ENCODE measurements around the gene RPL36.

RPL36 gene

GRCh38 chr19:5690125-5690954, at the start of gene RPL36:
Gene RPL36, plus strand, starts transcription at chr19:5690295. Its CDS starts 213 bp downstream, at chr19:5690508.
- peak; percentile 95 for DNase-seq (ENCODE audit: low spot score)

- DNase-seq (ENCODE audit: low spot score), result no peak
Observed at GRCh38 chr19:5641171-5641570, 48.9 kb upstream of the RPL36 start.

- no peak for DNase-seq (ENCODE audit: low spot score)
Observed at GRCh38 chr19:5642204-5642603, 47.9 kb upstream of the RPL36 start.

GRCh38 chr19:5643060-5643459, 47.0 kb upstream of the RPL36 start:
- no peak for DNase-seq (ENCODE audit: low spot score)

GRCh38 chr19:5644037-5644436, 46.1 kb upstream of the RPL36 start:
- DNase-seq (ENCODE audit: low spot score), result no peak

DNA sequence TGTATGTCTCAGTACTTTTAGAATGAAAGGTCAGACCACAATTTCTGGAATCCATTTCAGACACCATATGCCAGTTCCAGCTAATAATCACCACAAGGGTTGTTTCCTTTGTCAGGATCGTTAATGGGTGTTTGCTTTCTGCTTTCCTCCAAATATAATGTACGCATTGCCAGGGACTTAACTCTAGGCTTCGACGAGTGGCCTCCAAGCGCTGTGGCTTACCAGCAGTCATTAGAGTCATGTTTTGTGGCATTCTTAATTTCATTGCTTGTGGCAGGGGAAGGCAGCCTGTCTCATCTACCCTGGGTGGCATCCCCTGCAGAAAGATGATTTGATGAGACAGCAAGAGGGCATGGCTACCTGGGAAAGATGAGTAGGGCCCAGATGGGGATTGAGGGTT, 44.7 kb upstream of the RPL36 start:
- no peak for DNase-seq (ENCODE audit: low spot score)

DNA sequence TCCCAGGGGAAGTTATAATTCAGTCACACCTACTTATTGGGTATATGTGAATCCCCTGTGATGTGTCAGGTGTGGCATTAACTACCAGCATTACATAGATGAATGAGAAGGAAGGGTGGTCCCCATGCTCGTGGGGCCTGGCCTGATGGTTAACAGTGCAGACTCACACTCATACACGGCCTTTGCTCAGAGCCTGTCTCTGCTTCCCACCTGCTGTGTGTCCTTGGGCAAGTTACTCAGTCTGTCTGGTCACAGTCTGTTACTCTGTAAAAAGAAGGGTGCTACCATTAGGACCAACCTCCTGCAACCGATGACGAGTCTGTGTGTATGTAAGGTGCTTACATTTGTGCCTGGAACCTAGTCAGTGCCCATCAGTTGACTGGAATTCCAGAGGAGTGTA, 43.4 kb upstream of the RPL36 start:
- DNase-seq (ENCODE audit: low spot score), result no peak

GRCh38 chr19:5648464-5648863, 41.6 kb upstream of the RPL36 start:
- no peak for DNase-seq (ENCODE audit: low spot score)

DNA sequence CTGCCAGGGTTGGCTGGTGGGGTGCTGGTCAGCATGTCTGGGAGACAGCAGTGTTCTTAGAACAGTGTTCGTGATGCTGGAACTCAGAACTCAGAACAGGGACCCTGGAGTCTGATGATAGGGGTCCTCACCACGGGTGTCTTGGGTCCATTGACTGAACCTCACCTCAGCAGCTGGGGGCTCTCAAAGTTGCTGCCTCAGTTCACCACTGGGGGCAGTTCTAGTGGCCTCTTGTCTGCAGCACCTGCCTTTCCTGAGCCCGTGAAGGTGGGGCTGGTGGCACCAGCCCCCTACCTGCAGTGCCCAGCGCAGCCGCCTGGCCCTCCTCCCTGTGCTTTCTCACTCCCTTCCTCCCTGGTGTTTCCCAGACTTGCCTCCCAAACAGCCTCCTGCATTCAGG, 38.7 kb upstream of the RPL36 start:
- DNase-seq (ENCODE audit: low spot score), result no peak

- DNase-seq (ENCODE audit: low spot score), result no peak
Observed at GRCh38 chr19:5652261-5652660, 37.8 kb upstream of the RPL36 start.

DNA sequence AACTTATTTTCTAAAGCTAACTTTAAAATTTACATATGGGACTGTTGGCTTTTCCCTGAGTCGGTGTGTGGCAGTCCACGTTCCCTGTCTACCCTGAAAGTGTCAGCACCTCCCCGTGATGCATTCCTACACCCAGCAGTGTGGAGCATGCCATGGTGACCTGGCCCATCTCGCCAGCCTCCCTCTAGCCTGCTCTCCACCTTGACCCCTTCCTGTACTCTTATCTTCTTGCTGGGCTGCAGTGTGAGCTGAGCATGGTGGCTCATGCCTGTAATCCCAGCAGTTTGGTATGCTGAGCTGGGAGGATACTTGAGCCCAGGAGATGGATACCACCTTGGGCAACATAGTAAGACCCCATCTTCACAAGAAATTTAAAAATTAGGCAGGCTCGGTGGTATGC, 35.2 kb upstream of the RPL36 start:
- no peak for DNase-seq (ENCODE audit: low spot score)

- no peak for DNase-seq (ENCODE audit: low spot score)
Observed at GRCh38 chr19:5655412-5655811, 34.7 kb upstream of the RPL36 start.

- DNase-seq (ENCODE audit: low spot score), result no peak
Observed at GRCh38 chr19:5661483-5661882, 28.6 kb upstream of the RPL36 start.

GRCh38 chr19:5663904-5664303, 26.2 kb upstream of the RPL36 start:
- no peak for DNase-seq (ENCODE audit: low spot score)

DNA sequence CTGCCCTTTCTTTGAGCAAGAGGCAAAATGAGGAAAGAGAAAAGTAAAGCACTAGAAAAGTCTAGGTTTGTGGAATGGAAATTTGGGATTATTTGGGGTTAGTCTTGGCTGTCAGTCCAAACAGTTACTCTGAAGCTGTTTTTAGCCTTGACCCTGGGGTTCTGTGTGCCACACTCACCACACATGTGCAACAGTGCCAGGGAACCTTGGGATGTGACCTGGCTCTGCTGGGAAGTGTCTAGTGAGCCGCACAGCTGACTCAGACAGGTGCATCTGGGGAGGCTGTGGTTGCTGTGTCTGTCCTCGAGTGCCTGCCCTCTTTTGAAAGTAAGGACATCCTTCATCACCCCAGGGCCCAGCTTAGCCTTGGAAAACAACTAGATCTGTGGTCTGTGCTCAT, 25.6 kb upstream of the RPL36 start:
- DNase-seq (ENCODE audit: low spot score), result no peak

GRCh38 chr19:5665781-5666513, 24.1 kb upstream of the RPL36 start:
- DNase-seq (ENCODE audit: low spot score), result no peak

DNA sequence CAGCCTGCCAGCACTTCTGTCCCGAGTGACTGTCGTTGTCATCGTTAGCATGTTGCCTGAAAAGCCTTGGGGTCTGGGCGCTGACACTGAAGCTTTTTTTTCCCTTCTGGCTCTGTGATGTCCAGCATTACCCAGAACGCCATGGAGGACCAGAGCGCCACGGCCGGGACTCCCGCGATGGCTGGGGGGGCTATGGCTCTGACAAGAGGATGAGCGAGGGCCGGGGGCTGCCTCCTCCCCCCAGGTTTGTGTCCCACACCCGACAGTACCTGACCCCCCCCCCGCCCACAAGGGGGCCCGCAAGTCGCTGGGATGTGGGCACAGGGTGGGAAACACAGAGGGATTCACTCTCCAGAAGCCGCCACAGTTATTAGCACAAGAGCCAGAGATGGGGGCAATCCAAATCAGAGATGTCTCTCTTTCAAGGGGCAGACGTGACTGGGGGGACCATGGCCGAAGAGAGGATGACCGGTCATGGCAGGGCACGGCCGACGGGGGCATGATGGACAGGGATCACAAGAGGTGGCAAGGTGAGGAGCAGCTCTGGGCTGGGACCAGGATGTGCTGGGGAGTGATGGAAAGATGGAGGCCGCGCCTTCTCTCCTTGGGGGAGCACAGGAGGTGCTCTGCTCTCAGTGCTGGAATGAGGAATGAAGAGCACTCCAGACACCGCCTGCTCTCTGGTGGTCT, 23.0 kb upstream of the RPL36 start:
- DNase-seq (ENCODE audit: low spot score), result no peak

DNA sequence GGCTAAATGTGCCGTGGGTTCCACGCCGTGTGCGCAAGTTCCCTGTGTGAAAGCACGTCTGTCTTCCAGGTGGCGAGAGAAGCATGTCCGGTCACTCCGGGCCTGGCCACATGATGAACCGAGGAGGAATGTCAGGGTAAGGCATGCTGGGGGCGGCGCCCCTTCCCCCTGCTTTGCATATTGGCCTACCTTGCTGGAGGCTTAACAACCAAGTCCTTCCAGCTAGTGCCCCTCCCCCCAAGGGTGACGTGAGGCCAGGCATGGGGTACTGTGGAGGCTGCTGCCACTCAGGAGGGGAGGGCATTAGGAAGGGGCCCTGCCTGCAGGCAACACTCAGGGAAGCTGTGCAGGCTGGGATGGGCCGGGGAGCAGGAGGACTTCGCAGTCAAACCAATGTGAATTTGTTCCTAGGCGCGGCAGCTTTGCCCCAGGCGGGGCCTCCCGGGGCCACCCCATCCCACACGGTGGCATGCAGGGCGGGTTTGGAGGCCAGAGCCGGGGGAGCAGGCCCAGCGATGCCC, 22.3 kb upstream of the RPL36 start:
- DNase-seq (ENCODE audit: low spot score), result no peak

DNA sequence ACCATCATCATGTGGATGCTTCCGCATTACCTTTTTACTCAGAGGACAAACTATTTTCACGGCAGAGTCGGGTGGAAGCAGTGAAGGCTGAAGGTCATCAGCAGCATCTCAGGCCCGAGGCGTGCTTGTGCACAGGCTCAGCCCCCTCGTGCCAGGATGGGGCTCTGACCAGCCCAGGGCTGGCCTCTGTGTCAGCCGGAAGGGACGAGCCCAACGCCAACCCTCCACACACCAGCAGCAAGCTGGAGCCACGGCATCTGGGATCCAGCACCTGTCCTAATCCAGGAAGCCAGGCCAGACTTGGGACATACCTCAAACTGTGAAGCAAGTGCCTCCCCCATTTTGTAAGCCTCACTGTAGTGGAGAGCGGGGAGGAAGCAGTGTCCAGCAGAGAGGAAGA, 20.9 kb upstream of the RPL36 start:
- no peak for DNase-seq (ENCODE audit: low spot score)

GRCh38 chr19:5671600-5671999, 18.5 kb upstream of the RPL36 start:
- no peak for DNase-seq (ENCODE audit: low spot score)

- no peak for DNase-seq (ENCODE audit: low spot score)
Observed at GRCh38 chr19:5672708-5673459, 17.2 kb upstream of the RPL36 start.

- no peak for DNase-seq (ENCODE audit: low spot score)
Observed at GRCh38 chr19:5673752-5674151, 16.3 kb upstream of the RPL36 start.
